Stimulated activated CD4-positive, alpha-beta T cell treated with anti-CD3 and anti-CD28 coated beads, Interleukin-15, amount 100 ng/mL, for 1 hour (primary cell): ENCODE data around the gene TMEM151A.

ENCODE experiments used
- DNase-seq, 2 donors: peaks; one replicate each; pipeline ENCODE4 v3.0.0-alpha.2; 2020; ENCODE audit warnings: low read depth in 1 of 2, low spot score in 1 of 2

The TMEM151A gene

GRCh38 chr11:66334605-66335442, 43.1 kb downstream of the TMEM151A start:
- DNase-seq: no peak

GRCh38 chr11:66335531-66336233, 44.0 kb downstream of the TMEM151A start:
- DNase-seq: no peak

GRCh38 chr11:66336234-66337102, 44.8 kb downstream of the TMEM151A start, which contains the start of gene RIN1:
Gene RIN1 (minus strand): TSS chr11:66336434. CDS start chr11:66336402, 32 bp downstream.
- no peak for DNase-seq

GRCh38 chr11:66337103-66337899, 45.6 kb downstream of the TMEM151A start:
- DNase-seq: no peak

GRCh38 chr11:66338276-66339161, 46.8 kb downstream of the TMEM151A start:
- DNase-seq: no peak

GRCh38 chr11:66339162-66339675, 47.5 kb downstream of the TMEM151A start:
- no peak for DNase-seq

- no peak for DNase-seq
Measured at GRCh38 chr11:66339686-66340483, 48.2 kb downstream of the TMEM151A start.

GRCh38 chr11:66340596-66341501, 49.2 kb downstream of the TMEM151A start:
- DNase-seq: no peak

- DNase-seq: no peak
Measured at GRCh38 chr11:66341502-66342126, 49.9 kb downstream of the TMEM151A start.

GRCh38 chr11:66343176-66343575, 51.5 kb downstream of the TMEM151A start:
- DNase-seq: no peak

GRCh38 chr11:66344550-66345315, 53.0 kb downstream of the TMEM151A start, which contains the start of gene BRMS1:
Gene BRMS1 (minus strand): TSS chr11:66345104. CDS start chr11:66342234, 2,870 bp downstream.
- peak; percentile 84 to 87 for DNase-seq

- no peak for DNase-seq
Measured at GRCh38 chr11:66345316-66345649, 53.6 kb downstream of the TMEM151A start.
